Neutrophil (primary cell): ENCODE data around the gene LPCAT1.

Source experiments
- H3K27ac ChIP-seq: fragments of 200-600 bp; sonication (generic); 2 replicates; pipeline ENCODE4 v1.5.1; 2016; ENCODE audit warnings: mild to moderate bottlenecking, moderate library complexity
- H3K27me3 ChIP-seq: fragments of 200-600 bp; sonication (generic); 2 replicates; pipeline ENCODE4 v1.6.0; 2016; ENCODE audit warnings: mild to moderate bottlenecking
- H3K36me3 ChIP-seq: fragments of 200-600 bp; sonication (generic); 2 replicates; pipeline ENCODE4 v1.5.1; 2017
- H3K4me1 ChIP-seq, 2 experiments: fragments of 200-600 bp in 1 of 2; sonication (generic) in 1 of 2; 1 replicate in 1 of 2; 2 replicates in 1 of 2; pipeline versions ENCODE4 v1.5.1 to v1.6.1; 2013 to 2016; ENCODE audit warnings: low read depth in 1 of 2, low read length in 1 of 2, mild to moderate bottlenecking in 1 of 2, moderate library complexity in 1 of 2; ENCODE audit not compliant: control insufficient read depth in 1 of 2, insufficient read depth in 1 of 2
- H3K4me3 ChIP-seq, 2 experiments: fragments of 200-600 bp in 1 of 2; sonication (generic) in 1 of 2; 1 replicate in 1 of 2; 2 replicates in 1 of 2; pipeline ENCODE4 v1.5.1; 2013 to 2016; ENCODE audit warnings: low read depth in 1 of 2, low read length in 1 of 2, mild to moderate bottlenecking in 1 of 2, moderate library complexity in 1 of 2
- H3K9me3 ChIP-seq: fragments of 200-600 bp; sonication (generic); 2 replicates; pipeline ENCODE4 v1.5.1; 2016
- TF ChIP-seq, protein P1 (sequence below): fragments of 200-600 bp; sonication (generic); IDR thresholded peaks from 2 replicates; pipeline ENCODE4 v1.5.1; 2016; ENCODE audit warnings: antibody characterized with exemption

The LPCAT1 gene

DNA sequence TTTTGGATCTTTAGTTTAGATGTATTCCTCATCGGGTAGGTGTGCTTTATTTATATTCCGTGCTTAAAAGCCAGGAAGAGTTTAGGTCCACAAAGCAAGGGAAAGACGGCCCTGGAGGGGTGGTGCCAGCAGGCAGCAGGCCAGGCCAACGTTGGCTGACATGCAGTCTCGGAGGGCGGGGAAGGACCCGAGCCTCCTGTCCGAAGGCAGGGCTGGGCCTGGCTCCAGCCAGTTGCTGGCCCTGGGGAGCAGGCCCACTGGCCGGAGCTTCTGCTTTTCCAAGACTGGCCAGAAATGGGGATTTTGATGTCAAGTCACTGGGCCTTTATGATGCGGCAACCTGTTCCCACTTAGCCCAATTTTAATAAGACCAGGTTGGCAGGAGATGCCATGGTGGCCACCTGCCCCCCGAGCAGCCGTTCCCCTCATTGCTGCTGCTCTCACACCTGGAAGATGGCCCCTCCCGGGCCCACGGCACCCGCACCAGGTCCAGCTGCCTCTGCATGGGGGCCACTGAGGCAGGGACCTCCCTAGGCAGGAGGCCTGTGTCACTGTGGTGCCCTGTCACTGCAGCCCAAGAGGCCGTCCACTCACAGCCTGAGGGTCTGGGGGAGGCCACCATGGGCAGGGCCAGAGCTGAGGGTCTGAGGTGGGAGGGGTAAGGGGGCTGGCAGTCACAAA is 23.2 kb downstream of the LPCAT1 start:
- peaks cover 98 to 99% of the 10 kb centered on the region in 2 experiments for H3K4me1 ChIP-seq
- H3K4me3 ChIP-seq = peak overlapping the region in 1 of 2 experiments; percentile 15
- H3K27ac ChIP-seq = peak overlapping the region; percentile 99
- peaks cover 20% of the 10 kb centered on the region for H3K36me3 ChIP-seq
- no peaks in the 10 kb centered on the region for H3K27me3 ChIP-seq
- TF ChIP-seq, protein P1, sequence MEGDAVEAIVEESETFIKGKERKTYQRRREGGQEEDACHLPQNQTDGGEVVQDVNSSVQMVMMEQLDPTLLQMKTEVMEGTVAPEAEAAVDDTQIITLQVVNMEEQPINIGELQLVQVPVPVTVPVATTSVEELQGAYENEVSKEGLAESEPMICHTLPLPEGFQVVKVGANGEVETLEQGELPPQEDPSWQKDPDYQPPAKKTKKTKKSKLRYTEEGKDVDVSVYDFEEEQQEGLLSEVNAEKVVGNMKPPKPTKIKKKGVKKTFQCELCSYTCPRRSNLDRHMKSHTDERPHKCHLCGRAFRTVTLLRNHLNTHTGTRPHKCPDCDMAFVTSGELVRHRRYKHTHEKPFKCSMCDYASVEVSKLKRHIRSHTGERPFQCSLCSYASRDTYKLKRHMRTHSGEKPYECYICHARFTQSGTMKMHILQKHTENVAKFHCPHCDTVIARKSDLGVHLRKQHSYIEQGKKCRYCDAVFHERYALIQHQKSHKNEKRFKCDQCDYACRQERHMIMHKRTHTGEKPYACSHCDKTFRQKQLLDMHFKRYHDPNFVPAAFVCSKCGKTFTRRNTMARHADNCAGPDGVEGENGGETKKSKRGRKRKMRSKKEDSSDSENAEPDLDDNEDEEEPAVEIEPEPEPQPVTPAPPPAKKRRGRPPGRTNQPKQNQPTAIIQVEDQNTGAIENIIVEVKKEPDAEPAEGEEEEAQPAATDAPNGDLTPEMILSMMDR = no peak
- no peaks in the 10 kb centered on the region for H3K9me3 ChIP-seq

DNA sequence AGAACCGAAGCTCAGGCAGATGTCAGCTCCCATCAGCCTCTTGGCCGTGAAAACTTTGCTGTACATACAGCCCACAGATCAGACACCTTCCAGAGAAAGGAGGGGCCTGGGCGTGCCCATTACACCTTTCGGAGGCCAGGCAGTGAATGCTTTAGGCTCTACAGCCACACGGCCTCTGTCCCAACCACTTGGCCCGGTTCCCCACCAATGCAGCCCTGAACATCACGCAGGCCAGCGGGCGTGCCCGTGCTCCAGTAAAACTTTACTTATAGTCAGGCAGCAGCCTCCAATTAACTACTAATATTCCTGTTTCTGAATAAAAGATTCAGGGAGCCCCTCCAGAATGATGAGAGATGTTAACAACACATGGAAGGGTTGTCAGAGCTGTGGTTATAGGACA is 23.9 kb downstream of the LPCAT1 start:
- peaks cover 20% of the 10 kb centered on the region for H3K36me3 ChIP-seq
- no peaks in the 10 kb centered on the region for H3K27me3 ChIP-seq
- peaks cover 98 to 100% of the 10 kb centered on the region in 2 experiments for H3K4me1 ChIP-seq
- peak overlapping the region; percentile 99 for H3K27ac ChIP-seq
- H3K4me3 ChIP-seq = no peak overlapping the region
- no peaks in the 10 kb centered on the region for H3K9me3 ChIP-seq
- TF ChIP-seq, protein P1 = no peak

DNA sequence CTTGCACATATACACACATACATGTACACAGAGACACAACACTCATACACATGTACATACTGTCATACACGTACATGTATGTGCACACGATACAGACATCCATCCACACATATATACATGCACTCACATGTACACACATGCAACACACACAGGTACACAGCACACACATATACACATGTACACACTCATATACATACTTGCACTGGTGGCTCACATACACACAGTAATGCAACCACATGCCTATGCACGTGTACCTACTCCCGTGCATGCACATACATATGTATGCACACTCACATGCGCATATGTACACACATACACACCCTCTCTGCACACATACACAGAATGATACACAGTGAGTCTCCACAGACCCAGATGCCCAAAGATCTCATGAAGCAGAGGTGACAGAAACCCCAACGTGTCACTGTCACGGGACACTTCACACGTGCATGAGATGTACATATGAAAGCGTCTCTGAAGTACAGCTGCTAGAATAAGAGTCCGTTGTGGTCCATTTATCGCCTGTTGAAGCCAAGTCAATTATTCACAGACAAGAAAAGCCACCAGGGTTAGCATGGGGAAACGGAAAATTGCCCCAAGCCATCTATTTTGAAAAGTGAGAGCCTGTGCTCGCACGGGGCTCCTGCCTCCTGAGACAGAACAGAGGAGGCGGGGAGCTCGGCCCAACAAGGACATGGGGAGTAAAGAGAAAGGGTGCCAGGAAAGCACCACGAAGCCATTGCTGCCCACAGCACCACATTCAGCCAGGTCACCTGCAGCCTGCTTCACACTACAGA is 24.9 kb downstream of the LPCAT1 start:
- Histone ChIP-seq H3K9me3 (no peaks in the 10 kb centered on the region), H3K4me3 (no peak overlapping the region), H3K27me3 (no peaks in the 10 kb centered on the region), H3K36me3 (peaks cover 20% of the 10 kb centered on the region), H3K4me1 (peaks cover 98 to 100% of the 10 kb centered on the region in 2 experiments), H3K27ac (peak overlapping the region; percentile 99)
- TF ChIP-seq, protein P1 = no peak

DNA sequence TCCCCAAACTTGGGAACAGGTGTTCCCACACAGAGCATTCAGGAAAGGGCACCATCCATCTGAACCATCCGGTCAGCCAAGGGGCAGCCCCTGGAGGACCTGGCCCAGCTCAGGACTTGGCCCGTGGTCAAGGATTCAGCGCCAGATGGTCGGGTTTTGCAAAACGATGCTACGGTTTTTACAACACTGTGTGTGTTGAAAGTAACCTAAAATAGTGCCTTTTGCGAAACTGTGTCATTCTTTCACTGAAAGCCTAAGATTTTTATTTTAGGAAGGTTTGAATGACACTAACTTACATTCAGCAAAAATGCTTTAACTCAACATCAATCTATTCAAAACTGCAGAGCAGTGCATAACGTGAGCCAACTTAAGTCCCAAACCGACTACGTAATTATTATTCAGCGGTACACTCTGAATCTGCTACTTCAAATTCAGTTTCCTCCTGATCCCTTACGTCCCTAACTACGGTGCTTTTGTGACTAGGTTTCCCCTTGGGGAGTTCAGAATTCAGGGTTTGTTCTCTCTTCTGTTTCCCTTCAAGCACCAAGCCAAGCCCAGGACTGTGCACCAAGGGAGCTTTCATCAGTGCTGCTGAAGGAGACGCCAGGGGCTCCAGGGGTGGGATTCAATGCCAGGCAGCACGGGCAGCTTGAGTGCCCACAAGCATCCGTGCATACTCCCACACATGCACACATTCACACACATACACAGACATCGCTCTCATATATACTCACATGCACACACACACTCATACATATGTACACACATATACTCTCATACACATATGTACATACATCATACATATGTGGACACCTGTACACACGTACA is 25.8 kb downstream of the LPCAT1 start:
- Histone ChIP-seq H3K27me3 (no peaks in the 10 kb centered on the region), H3K4me3 (peak overlapping the region; percentile 28 to 71), H3K9me3 (no peaks in the 10 kb centered on the region), H3K27ac (peak overlapping the region; percentile 99), H3K36me3 (peaks cover 27% of the 10 kb centered on the region), H3K4me1 (peaks cover 100% of the 10 kb centered on the region in 2 experiments)
- TF ChIP-seq, protein P1 = no peak

DNA sequence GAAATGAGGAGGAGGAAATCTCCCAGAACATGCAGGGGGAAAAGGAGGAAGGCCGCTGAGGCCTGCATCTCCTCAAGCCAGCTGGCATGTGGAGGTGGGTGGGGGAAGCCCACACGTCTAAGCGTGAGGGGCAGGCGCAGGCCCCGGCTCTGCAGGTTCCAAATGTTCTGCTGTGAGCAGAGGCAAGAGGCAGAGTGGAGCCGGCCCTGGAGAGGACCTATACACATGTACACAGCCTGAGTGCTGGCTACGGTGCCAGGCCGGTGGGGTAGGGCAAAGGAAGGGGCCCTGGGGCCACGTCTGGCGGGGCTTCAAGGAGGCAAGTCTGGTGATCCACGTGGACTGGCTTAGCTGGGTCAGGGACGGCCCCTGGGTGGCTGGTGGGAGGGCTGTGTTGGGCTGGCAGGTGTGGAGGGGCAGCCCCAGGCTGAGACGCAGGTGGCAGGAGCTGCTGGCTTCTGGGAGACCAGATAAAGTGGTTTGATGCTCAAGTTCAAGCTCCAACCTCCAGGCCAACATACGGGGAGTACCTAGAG is 26.4 kb downstream of the LPCAT1 start:
- TF ChIP-seq, protein P1 = no peak
- Histone ChIP-seq H3K27ac (peak overlapping the region; percentile 99), H3K27me3 (no peaks in the 10 kb centered on the region), H3K4me3 (peak overlapping the region; percentile 28 to 71), H3K4me1 (peaks cover 95 to 98% of the 10 kb centered on the region in 2 experiments), H3K9me3 (no peaks in the 10 kb centered on the region), H3K36me3 (peaks cover 34% of the 10 kb centered on the region)
